Gastrocnemius medialis (tissue), 4 donors: ENCODE measurements around the gene SLC23A3.

Experiments
- CTCF ChIP-seq, 5 experiments: fragments of 450-650 bp in 3 of 5; fragments of 200-600 bp in 2 of 5; sonication (generic) in 2 of 5; IDR thresholded peaks in 4 of 5; conservative IDR thresholded peaks in 1 of 5; 1 replicate in 4 of 5; 2 replicates in 1 of 5; pipeline ENCODE4 v1.5.1; 2016 to 2019; ENCODE audit warnings: antibody characterized with exemption in 5 of 5, mild to moderate bottlenecking in 3 of 5, moderate library complexity in 3 of 5
- POLR2A ChIP-seq, 2 donors: fragments of 450-650 bp; IDR thresholded peaks; one replicate each; pipeline ENCODE4 v1.6.1; 2017; ENCODE audit warnings: antibody characterized with exemption in 2 of 2, mild to moderate bottlenecking in 2 of 2, moderate library complexity in 2 of 2

DNA sequence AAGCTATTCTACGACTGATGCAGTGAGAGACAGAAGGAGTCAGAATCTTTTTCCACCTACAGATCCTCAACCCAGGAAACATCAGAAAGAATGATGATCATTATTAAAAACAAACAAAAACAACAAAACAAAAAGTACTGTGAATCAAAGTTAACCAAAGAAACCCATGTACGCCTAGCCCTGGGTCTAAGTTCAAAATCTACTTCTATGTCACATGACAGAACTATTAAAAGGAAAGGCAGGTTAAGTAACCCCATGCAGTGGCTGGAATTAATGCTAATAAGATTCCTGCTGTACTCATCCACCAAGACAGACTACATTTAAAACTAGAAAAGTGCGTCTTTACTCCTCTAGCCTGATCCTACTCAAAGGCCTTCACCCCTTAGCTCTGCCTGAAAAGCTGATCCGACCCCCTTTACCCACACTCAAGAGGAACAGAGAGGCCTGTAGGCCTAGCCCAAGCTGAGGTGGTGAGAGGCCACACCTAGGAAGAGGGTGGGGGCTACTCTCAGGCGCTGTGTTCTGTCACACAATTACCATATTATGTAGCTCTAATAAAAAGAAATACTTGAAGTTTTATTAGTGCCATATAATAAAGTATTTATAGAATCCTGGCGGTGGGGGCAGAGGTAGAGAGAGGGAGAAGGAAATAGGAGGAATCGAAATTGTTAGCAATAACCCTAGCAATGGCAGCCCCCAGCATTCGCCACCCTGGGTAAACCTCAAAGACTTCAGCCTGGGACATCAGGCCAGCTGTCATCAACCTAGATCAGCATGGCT, 46.3 kb downstream of the SLC23A3 start:
- TF ChIP-seq POLR2A (IDR thresholded peaks at IDR 0.05): no peak
- TF ChIP-seq CTCF (IDR thresholded peaks at IDR 0.05 in 4 of 5, conservative IDR thresholded peaks at IDR 0.05 in 1 of 5): no peak
